GM23338 (cell line): Measurements from ENCODE around the gene TOM1L1. TPM values are rescaled to one million over a fixed set of nuclear protein-coding genes. Genes with fewer than 3 reads are reported as not detected.

Experiments
- ATAC-seq: fragments of 200-7000 bp; cut with Tn5 transposase; 3 replicates; pipeline ENCODE4 v1.9.1; 2020
- DNase-seq: peaks from one replicate; pipeline ENCODE4 v3.0.0-alpha.2; 2015; ENCODE audit warnings: low spot score
- H2AFZ ChIP-seq: fragments of 200-600 bp; sonication (generic); 2 replicates; pipeline ENCODE4 v1.8.0; 2016; ENCODE audit warnings: antibody characterized with exemption, mild to moderate bottlenecking, moderate library complexity
- H3F3A ChIP-seq: fragments of 200-600 bp; sonication (generic); replicated peaks from 2 replicates; pipeline ENCODE4 v1.8.0; 2017; ENCODE audit warnings: antibody characterized with exemption, mixed run types, low read depth
- H3K27ac ChIP-seq: fragments of 200-600 bp; sonication (generic); 2 replicates; pipeline ENCODE4 v1.6.1; 2016; ENCODE audit warnings: low read depth
- H3K27me3 ChIP-seq: fragments of 200-600 bp; sonication (generic); 2 replicates; pipeline ENCODE4 v1.8.0; 2016; ENCODE audit warnings: mild to moderate bottlenecking, mixed run types, moderate library complexity; ENCODE audit not compliant: insufficient read depth
- H3K36me3 ChIP-seq: fragments of 200-600 bp; sonication (generic); 2 replicates; pipeline ENCODE4 v1.8.0; 2016; ENCODE audit warnings: mild to moderate bottlenecking; ENCODE audit not compliant: insufficient read depth
- H3K4me1 ChIP-seq: fragments of 200-600 bp; sonication (generic); 2 replicates; pipeline ENCODE4 v1.8.0; 2016; ENCODE audit warnings: mild to moderate bottlenecking, moderate library complexity; ENCODE audit not compliant: insufficient read depth
- H3K4me2 ChIP-seq: fragments of 200-600 bp; sonication (generic); 2 replicates; pipeline ENCODE4 v1.7.1; 2017; ENCODE audit warnings: mixed run types
- H3K4me3 ChIP-seq: fragments of 200-600 bp; sonication (generic); 2 replicates; pipeline ENCODE4 v1.6.1; 2016; ENCODE audit warnings: mixed run types
- H3K79me2 ChIP-seq: fragments of 200-600 bp; sonication (generic); replicated peaks from 2 replicates; pipeline ENCODE4 v1.8.0; 2017; ENCODE audit warnings: mild to moderate bottlenecking; ENCODE audit not compliant: insufficient read depth
- H3K9me2 ChIP-seq: fragments of 200-600 bp; sonication (generic); 2 replicates; pipeline ENCODE4 v1.8.0; 2017; ENCODE audit not compliant: insufficient read depth
- H4K20me1 ChIP-seq: fragments of 200-600 bp; sonication (generic); replicated peaks from 2 replicates; pipeline ENCODE4 v1.8.0; 2017; ENCODE audit warnings: mild to moderate bottlenecking; ENCODE audit not compliant: insufficient read depth
- H3K27ac Mint-ChIP-seq: 2 replicates; pipeline ENCODE4 v1.8.0; 2020; ENCODE audit warnings: inconsistent platforms, mild to moderate bottlenecking, moderate library complexity, mixed read lengths
- H3K27me3 Mint-ChIP-seq: 3 replicates; pipeline ENCODE4 v1.8.0; 2022; ENCODE audit warnings: low read depth, mild to moderate bottlenecking, moderate library complexity, mixed read lengths, inconsistent platforms; ENCODE audit not compliant: insufficient read depth, poor library complexity
- H3K36me3 Mint-ChIP-seq: 3 replicates; pipeline ENCODE4 v1.8.0; 2021; ENCODE audit warnings: low read depth, mild to moderate bottlenecking, inconsistent platforms, moderate library complexity, mixed read lengths
- H3K4me1 Mint-ChIP-seq: 3 replicates; pipeline ENCODE4 v1.8.0; 2020; ENCODE audit warnings: mild to moderate bottlenecking, inconsistent platforms, mixed read lengths
- H3K4me3 Mint-ChIP-seq: 3 replicates; pipeline ENCODE4 v1.8.0; 2021; ENCODE audit warnings: moderate library complexity, mild to moderate bottlenecking, inconsistent platforms, mixed read lengths
- H3K9me3 Mint-ChIP-seq: 3 replicates; pipeline ENCODE4 v1.8.0; 2020; ENCODE audit warnings: moderate library complexity, mild to moderate bottlenecking, inconsistent platforms, mixed read lengths
- CREB1 ChIP-seq: fragments of 250-450 bp; sonication (Bioruptor Pico); IDR thresholded peaks from 2 replicates; pipeline ENCODE4 v1.5.0; 2020; ENCODE audit warnings: low read depth, mild to moderate bottlenecking, moderate library complexity
- EZH2 ChIP-seq: fragments of 200-600 bp; sonication (generic); IDR thresholded peaks from one replicate; pipeline ENCODE4 v1.8.0; 2017; ENCODE audit warnings: antibody characterized with exemption, mild to moderate bottlenecking, low read depth; ENCODE audit not compliant: unreplicated experiment
- NANOG ChIP-seq: IDR thresholded peaks from 2 replicates; pipeline ENCODE4 v1.6.1; 2016; ENCODE audit warnings: antibody characterized with exemption, borderline replicate concordance
- ZNF114 ChIP-seq: fragments of 250-450 bp; sonication (Bioruptor Pico); IDR thresholded peaks from 2 replicates; pipeline ENCODE4 v1.5.0; 2020; ENCODE audit warnings: mild to moderate bottlenecking, moderate library complexity
- ZNF331 ChIP-seq: fragments of 250-450 bp; sonication (Bioruptor Pico); IDR thresholded peaks from 2 replicates; pipeline ENCODE4 v1.5.0; 2020; ENCODE audit warnings: low read depth, mild to moderate bottlenecking, moderate library complexity
- polyA plus RNA-seq: library from polyadenylated mRNA; unstranded; fragments of >200 nt; fragmentation: Nextera tagmentation; extraction: Ambion mirVana; gene quantifications from 2 replicates; pipeline ENCODE4 v1.2.1, GENCODE V29; 2016
- total RNA-seq: library from RNA; depleted of rRNA; stranded (reverse); fragments of >200 nt; shearing (Covaris generic); gene quantifications from 2 replicates; pipeline ENCODE4 v1.2.3, GENCODE V29; 2014
- TF ChIP-seq, protein P1 (sequence below): IDR thresholded peaks from one replicate; pipeline ENCODE4 v1.6.1; 2018; ENCODE audit warnings: antibody characterized with exemption; ENCODE audit not compliant: unreplicated experiment
- TF ChIP-seq, protein P2 (sequence below): fragments of 250-450 bp; sonication (Bioruptor Pico); IDR thresholded peaks from 2 replicates; pipeline ENCODE4 v1.5.0; 2020; ENCODE audit warnings: mild to moderate bottlenecking, moderate library complexity
- TF ChIP-seq, protein P3 (sequence below): IDR thresholded peaks from 2 replicates; pipeline ENCODE4 v1.6.1; 2016; ENCODE audit warnings: antibody characterized with exemption
- TF ChIP-seq, protein P4 (sequence below), 2 experiments: fragments of 200-600 bp in 1 of 2; sonication (generic) in 1 of 2; conservative IDR thresholded peaks; 2 replicates each; pipeline versions ENCODE4 v1.5.1 to v1.6.1; 2016 to 2017; ENCODE audit warnings: antibody characterized with exemption in 2 of 2, low read depth in 2 of 2, mild to moderate bottlenecking in 2 of 2, moderate library complexity in 1 of 2

The TOM1L1 gene
- total and polyA plus RNA-seq, 2 experiments from 2014 or later = 46.8 to 58.0 TPM

- no peak overlapping the region for H3K27ac Mint-ChIP-seq
- TF ChIP-seq, protein P1, sequence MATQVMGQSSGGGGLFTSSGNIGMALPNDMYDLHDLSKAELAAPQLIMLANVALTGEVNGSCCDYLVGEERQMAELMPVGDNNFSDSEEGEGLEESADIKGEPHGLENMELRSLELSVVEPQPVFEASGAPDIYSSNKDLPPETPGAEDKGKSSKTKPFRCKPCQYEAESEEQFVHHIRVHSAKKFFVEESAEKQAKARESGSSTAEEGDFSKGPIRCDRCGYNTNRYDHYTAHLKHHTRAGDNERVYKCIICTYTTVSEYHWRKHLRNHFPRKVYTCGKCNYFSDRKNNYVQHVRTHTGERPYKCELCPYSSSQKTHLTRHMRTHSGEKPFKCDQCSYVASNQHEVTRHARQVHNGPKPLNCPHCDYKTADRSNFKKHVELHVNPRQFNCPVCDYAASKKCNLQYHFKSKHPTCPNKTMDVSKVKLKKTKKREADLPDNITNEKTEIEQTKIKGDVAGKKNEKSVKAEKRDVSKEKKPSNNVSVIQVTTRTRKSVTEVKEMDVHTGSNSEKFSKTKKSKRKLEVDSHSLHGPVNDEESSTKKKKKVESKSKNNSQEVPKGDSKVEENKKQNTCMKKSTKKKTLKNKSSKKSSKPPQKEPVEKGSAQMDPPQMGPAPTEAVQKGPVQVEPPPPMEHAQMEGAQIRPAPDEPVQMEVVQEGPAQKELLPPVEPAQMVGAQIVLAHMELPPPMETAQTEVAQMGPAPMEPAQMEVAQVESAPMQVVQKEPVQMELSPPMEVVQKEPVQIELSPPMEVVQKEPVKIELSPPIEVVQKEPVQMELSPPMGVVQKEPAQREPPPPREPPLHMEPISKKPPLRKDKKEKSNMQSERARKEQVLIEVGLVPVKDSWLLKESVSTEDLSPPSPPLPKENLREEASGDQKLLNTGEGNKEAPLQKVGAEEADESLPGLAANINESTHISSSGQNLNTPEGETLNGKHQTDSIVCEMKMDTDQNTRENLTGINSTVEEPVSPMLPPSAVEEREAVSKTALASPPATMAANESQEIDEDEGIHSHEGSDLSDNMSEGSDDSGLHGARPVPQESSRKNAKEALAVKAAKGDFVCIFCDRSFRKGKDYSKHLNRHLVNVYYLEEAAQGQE = no peak
- TF ChIP-seq ZNF331 (CRISPR knock-in tag) (no peak), EZH2 (no peak), NANOG (no peak)
These were observed 12.4 kb upstream of the TOM1L1 start for GRCh38 chr17:54888254-54888653.

DNA sequence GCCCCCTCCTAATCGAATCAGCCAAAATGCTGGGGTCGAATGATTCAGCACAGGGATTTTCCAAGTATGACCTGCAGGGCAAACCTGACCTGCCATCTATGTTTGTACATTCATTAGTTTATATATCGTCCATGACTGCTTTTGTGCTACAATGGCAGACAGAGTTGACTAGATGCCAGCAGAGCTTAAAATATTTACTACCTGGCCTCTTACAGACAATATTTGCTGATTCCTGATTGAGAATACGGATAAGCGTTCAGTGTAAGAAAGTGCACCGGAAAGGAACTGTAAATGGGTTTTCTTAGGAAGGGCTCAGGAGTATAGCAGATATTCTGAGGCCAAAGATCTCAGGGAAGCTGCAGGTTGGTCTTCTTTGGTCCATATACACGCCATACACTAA is 11.7 kb upstream of the TOM1L1 start:
- Mint-ChIP-seq H3K27ac (peak overlapping the region; percentile 56; the same call in 1 of the 2 replicates), H3K4me3 (no peak overlapping the region), H3K4me1 (peaks cover 4% of the 10 kb centered on the region; the same call in 2 of the 3 replicates), H3K27me3 (no peaks in the 10 kb centered on the region), H3K36me3 (no peaks in the 10 kb centered on the region; the same call in 2 of the 3 replicates), H3K9me3 (no peaks in the 10 kb centered on the region)
- Histone ChIP-seq H3K27me3 (no peaks in the 10 kb centered on the region), H3K4me3 (no peak overlapping the region), H3K4me2 (no peak overlapping the region), H3K79me2 (no peaks in the 10 kb centered on the region), H3K4me1 (no peaks in the 10 kb centered on the region; the same call in 1 of the 2 replicates), H3F3A (no peaks in the 10 kb centered on the region), H3K9me2 (no peaks in the 10 kb centered on the region), H4K20me1 (no peaks in the 10 kb centered on the region), H3K27ac (no peak overlapping the region), H3K36me3 (no peaks in the 10 kb centered on the region), H2AFZ (no peak overlapping the region)
- no peak for ATAC-seq
- DNase-seq = no peak
- TF ChIP-seq, protein P2, sequence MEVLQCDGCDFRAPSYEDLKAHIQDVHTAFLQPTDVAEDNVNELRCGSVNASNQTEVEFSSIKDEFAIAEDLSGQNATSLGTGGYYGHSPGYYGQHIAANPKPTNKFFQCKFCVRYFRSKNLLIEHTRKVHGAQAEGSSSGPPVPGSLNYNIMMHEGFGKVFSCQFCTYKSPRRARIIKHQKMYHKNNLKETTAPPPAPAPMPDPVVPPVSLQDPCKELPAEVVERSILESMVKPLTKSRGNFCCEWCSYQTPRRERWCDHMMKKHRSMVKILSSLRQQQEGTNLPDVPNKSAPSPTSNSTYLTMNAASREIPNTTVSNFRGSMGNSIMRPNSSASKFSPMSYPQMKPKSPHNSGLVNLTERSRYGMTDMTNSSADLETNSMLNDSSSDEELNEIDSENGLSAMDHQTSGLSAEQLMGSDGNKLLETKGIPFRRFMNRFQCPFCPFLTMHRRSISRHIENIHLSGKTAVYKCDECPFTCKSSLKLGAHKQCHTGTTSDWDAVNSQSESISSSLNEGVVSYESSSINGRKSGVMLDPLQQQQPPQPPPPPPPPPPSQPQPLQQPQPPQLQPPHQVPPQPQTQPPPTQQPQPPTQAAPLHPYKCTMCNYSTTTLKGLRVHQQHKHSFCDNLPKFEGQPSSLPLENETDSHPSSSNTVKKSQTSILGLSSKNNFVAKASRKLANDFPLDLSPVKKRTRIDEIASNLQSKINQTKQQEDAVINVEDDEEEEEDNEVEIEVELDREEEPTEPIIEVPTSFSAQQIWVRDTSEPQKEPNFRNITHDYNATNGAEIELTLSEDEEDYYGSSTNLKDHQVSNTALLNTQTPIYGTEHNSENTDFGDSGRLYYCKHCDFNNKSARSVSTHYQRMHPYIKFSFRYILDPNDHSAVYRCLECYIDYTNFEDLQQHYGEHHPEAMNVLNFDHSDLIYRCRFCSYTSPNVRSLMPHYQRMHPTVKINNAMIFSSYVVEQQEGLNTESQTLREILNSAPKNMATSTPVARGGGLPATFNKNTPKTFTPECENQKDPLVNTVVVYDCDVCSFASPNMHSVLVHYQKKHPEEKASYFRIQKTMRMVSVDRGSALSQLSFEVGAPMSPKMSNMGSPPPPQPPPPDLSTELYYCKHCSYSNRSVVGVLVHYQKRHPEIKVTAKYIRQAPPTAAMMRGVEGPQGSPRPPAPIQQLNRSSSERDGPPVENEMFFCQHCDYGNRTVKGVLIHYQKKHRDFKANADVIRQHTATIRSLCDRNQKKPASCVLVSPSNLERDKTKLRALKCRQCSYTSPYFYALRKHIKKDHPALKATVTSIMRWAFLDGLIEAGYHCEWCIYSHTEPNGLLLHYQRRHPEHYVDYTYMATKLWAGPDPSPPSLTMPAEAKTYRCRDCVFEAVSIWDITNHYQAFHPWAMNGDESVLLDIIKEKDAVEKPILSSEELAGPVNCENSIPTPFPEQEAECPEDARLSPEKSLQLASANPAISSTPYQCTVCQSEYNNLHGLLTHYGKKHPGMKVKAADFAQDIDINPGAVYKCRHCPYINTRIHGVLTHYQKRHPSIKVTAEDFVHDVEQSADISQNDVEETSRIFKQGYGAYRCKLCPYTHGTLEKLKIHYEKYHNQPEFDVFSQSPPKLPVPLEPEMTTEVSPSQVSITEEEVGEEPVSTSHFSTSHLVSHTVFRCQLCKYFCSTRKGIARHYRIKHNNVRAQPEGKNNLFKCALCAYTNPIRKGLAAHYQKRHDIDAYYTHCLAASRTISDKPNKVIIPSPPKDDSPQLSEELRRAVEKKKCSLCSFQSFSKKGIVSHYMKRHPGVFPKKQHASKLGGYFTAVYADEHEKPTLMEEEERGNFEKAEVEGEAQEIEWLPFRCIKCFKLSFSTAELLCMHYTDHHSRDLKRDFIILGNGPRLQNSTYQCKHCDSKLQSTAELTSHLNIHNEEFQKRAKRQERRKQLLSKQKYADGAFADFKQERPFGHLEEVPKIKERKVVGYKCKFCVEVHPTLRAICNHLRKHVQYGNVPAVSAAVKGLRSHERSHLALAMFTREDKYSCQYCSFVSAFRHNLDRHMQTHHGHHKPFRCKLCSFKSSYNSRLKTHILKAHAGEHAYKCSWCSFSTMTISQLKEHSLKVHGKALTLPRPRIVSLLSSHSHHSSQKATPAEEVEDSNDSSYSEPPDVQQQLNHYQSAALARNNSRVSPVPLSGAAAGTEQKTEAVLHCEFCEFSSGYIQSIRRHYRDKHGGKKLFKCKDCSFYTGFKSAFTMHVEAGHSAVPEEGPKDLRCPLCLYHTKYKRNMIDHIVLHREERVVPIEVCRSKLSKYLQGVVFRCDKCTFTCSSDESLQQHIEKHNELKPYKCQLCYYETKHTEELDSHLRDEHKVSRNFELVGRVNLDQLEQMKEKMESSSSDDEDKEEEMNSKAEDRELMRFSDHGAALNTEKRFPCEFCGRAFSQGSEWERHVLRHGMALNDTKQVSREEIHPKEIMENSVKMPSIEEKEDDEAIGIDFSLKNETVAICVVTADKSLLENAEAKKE (CRISPR knock-in tag) = no peak
- no peak for TF ChIP-seq CREB1 (CRISPR knock-in tag)
- TF ChIP-seq, protein P3, sequence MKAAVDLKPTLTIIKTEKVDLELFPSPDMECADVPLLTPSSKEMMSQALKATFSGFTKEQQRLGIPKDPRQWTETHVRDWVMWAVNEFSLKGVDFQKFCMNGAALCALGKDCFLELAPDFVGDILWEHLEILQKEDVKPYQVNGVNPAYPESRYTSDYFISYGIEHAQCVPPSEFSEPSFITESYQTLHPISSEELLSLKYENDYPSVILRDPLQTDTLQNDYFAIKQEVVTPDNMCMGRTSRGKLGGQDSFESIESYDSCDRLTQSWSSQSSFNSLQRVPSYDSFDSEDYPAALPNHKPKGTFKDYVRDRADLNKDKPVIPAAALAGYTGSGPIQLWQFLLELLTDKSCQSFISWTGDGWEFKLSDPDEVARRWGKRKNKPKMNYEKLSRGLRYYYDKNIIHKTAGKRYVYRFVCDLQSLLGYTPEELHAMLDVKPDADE = no peak
- TF ChIP-seq NANOG = no peak
- no peak for TF ChIP-seq EZH2
- TF ChIP-seq, protein P4, sequence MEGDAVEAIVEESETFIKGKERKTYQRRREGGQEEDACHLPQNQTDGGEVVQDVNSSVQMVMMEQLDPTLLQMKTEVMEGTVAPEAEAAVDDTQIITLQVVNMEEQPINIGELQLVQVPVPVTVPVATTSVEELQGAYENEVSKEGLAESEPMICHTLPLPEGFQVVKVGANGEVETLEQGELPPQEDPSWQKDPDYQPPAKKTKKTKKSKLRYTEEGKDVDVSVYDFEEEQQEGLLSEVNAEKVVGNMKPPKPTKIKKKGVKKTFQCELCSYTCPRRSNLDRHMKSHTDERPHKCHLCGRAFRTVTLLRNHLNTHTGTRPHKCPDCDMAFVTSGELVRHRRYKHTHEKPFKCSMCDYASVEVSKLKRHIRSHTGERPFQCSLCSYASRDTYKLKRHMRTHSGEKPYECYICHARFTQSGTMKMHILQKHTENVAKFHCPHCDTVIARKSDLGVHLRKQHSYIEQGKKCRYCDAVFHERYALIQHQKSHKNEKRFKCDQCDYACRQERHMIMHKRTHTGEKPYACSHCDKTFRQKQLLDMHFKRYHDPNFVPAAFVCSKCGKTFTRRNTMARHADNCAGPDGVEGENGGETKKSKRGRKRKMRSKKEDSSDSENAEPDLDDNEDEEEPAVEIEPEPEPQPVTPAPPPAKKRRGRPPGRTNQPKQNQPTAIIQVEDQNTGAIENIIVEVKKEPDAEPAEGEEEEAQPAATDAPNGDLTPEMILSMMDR (conservative IDR thresholded peaks at IDR 0.05; ENCODE audit: low read depth in 2 of 2) = no peak
- TF ChIP-seq ZNF114 (CRISPR knock-in tag) = no peak

More at GRCh38 chr17:54888254-54888653, 12.4 kb upstream of the TOM1L1 start:
- H2AFZ ChIP-seq = no peak overlapping the region
- H3K4me1 Mint-ChIP-seq = peaks cover 4% of the 10 kb centered on the region; the same call in 2 of the 3 replicates
- no peak overlapping the region for H3K4me3 ChIP-seq
- ATAC-seq (no peak), DNase-seq (no peak)
- no peaks in the 10 kb centered on the region for H4K20me1 ChIP-seq
- H3F3A ChIP-seq = no peaks in the 10 kb centered on the region
- no peaks in the 10 kb centered on the region for H3K36me3 ChIP-seq
- H3K9me3 Mint-ChIP-seq = no peaks in the 10 kb centered on the region
- H3K4me2 ChIP-seq = no peak overlapping the region
- H3K4me3 Mint-ChIP-seq = no peak overlapping the region
- no peak overlapping the region for H3K27ac ChIP-seq
- no peaks in the 10 kb centered on the region; the same call in 2 of the 3 replicates for H3K36me3 Mint-ChIP-seq
- H3K4me1 ChIP-seq = peaks cover 3% of the 10 kb centered on the region; the same call in 1 of the 2 replicates
- no peaks in the 10 kb centered on the region for H3K27me3 ChIP-seq
- H3K27me3 Mint-ChIP-seq = no peaks in the 10 kb centered on the region
- no peaks in the 10 kb centered on the region for H3K9me2 ChIP-seq
- no peaks in the 10 kb centered on the region for H3K79me2 ChIP-seq
